Ishikawa (cell line): Measurements from ENCODE around the gene CNTNAP2.

ENCODE experiments used
- CEBPB ChIP-seq: IDR thresholded peaks from 2 replicates; pipeline ENCODE4 v1.6.1; 2012
- CREB1 ChIP-seq: IDR thresholded peaks from 2 replicates; pipeline ENCODE4 v1.6.1; 2012; ENCODE audit warnings: low read depth
- EGR1 ChIP-seq: IDR thresholded peaks from 2 replicates; pipeline ENCODE4 v1.6.1; 2012
- EP300 ChIP-seq: IDR thresholded peaks from 2 replicates; pipeline ENCODE4 v1.6.1; 2012; ENCODE audit warnings: borderline replicate concordance
- FOXM1 ChIP-seq: IDR thresholded peaks from 2 replicates; pipeline ENCODE4 v1.6.1; 2012; ENCODE audit warnings: low read depth, borderline replicate concordance
- MAX ChIP-seq: IDR thresholded peaks from 2 replicates; pipeline ENCODE4 v1.6.1; 2012
- NFIC ChIP-seq: IDR thresholded peaks from 2 replicates; pipeline ENCODE4 v1.6.1; 2012
- RAD21 ChIP-seq: IDR thresholded peaks from 2 replicates; pipeline ENCODE4 v1.6.1; 2012; ENCODE audit warnings: low read depth
- REST ChIP-seq: IDR thresholded peaks from 2 replicates; pipeline ENCODE4 v1.6.1; 2012; ENCODE audit warnings: low read depth, mild to moderate bottlenecking
- TAF1 ChIP-seq: IDR thresholded peaks from 2 replicates; pipeline ENCODE4 v1.6.1; 2012; ENCODE audit warnings: low read depth, mild to moderate bottlenecking
- TCF12 ChIP-seq: IDR thresholded peaks from 2 replicates; pipeline ENCODE4 v1.6.1; 2012; ENCODE audit warnings: low read depth
- TEAD4 ChIP-seq: IDR thresholded peaks from 2 replicates; pipeline ENCODE4 v1.6.1; 2012
- USF1 ChIP-seq: IDR thresholded peaks from 2 replicates; pipeline ENCODE4 v1.6.1; 2012
- YY1 ChIP-seq: IDR thresholded peaks from 2 replicates; pipeline ENCODE4 v1.6.1; 2012; ENCODE audit warnings: low read depth
- ZBTB7A ChIP-seq: IDR thresholded peaks from 2 replicates; pipeline ENCODE4 v1.6.1; 2012; ENCODE audit warnings: low read depth

Gene CNTNAP2

GRCh38 chr7:146557971-146558469, 441.4 kb downstream of the CNTNAP2 start:
- TF ChIP-seq TAF1: no peak
- TF ChIP-seq ZBTB7A: no peak
- no peak for TF ChIP-seq MAX
- no peak for TF ChIP-seq EGR1
- TF ChIP-seq TEAD4: no peak
- no peak for TF ChIP-seq YY1
- no peak for TF ChIP-seq NFIC
- TF ChIP-seq REST: no peak

GRCh38 chr7:146565872-146566271, 449.3 kb downstream of the CNTNAP2 start:
- TF ChIP-seq MAX (no peak), RAD21 (no peak)

- TF ChIP-seq USF1 (no peak), REST (no peak), CEBPB (no peak), YY1 (no peak), RAD21 (no peak), TAF1 (no peak), FOXM1 (no peak), EGR1 (no peak), MAX (no peak), NFIC (no peak), ZBTB7A (no peak)
Observed at GRCh38 chr7:146575903-146576302, 459.3 kb downstream of the CNTNAP2 start.

- TF ChIP-seq MAX (no peak), NFIC (no peak), ZBTB7A (no peak), TEAD4 (no peak), CEBPB (no peak), EGR1 (no peak), CREB1 (no peak), FOXM1 (no peak), REST (no peak), RAD21 (no peak), YY1 (no peak), TAF1 (no peak)
Observed at GRCh38 chr7:146591976-146592375, 475.4 kb downstream of the CNTNAP2 start.

GRCh38 chr7:146606628-146607027, 490.0 kb downstream of the CNTNAP2 start:
- TF ChIP-seq NFIC (no peak), MAX (no peak), REST (no peak), USF1 (no peak), CEBPB (no peak), FOXM1 (no peak), EP300 (no peak), ZBTB7A (no peak), TCF12 (no peak), CREB1 (no peak), EGR1 (no peak), YY1 (no peak), RAD21 (no peak), TAF1 (no peak), TEAD4 (no peak)
